Tibial nerve (tissue), 4 donors: ENCODE data around the gene NEDD4L. TPM values are rescaled to one million over a fixed set of nuclear protein-coding genes. Genes with fewer than 3 reads are reported as not detected.

Experiments used
- DNase-seq, 2 donors: peaks; one replicate each; pipeline ENCODE4 v3.0.0-alpha.2; 2019; ENCODE audit warnings: low spot score in 2 of 2
- H3K27ac ChIP-seq, 4 donors: fragments of 200-600 bp; sonication (generic) in 3 of 4; one replicate each; pipeline ENCODE4 v1.5.1; 2017 to 2019; ENCODE audit warnings: mild to moderate bottlenecking in 1 of 4
- H3K27me3 ChIP-seq, 2 donors: fragments of 200-600 bp; sonication (generic) in 1 of 2; one replicate each; pipeline versions ENCODE4 v1.5.1 to v1.6.0; 2017 to 2019
- H3K36me3 ChIP-seq, 3 donors: fragments of 200-600 bp; sonication (generic); one replicate each; pipeline ENCODE4 v1.5.1; 2018 to 2019
- H3K4me1 ChIP-seq, 4 donors: fragments of 200-600 bp; sonication (generic) in 3 of 4; one replicate each; pipeline ENCODE4 v1.5.1; 2017 to 2019
- H3K4me3 ChIP-seq, 4 donors: fragments of 200-600 bp; sonication (generic) in 3 of 4; one replicate each; pipeline ENCODE4 v1.5.1; 2017 to 2019; ENCODE audit warnings: mild to moderate bottlenecking in 1 of 4, moderate library complexity in 1 of 4
- H3K9me3 ChIP-seq, 4 donors: fragments of 200-600 bp; sonication (generic) in 3 of 4; one replicate each; pipeline ENCODE4 v1.5.1; 2017 to 2019
- EP300 ChIP-seq, 2 donors: sonication (generic); formaldehyde crosslinking; IDR thresholded peaks; one replicate each; pipeline ENCODE4 v1.6.1; 2017; ENCODE audit warnings: antibody characterized with exemption in 2 of 2, mild to moderate bottlenecking in 1 of 2
- POLR2A ChIP-seq, 2 donors: fragments of 450-650 bp; IDR thresholded peaks; one replicate each; pipeline ENCODE4 v1.6.1; 2017; ENCODE audit warnings: antibody characterized with exemption in 2 of 2, mild to moderate bottlenecking in 2 of 2, moderate library complexity in 2 of 2
- WGBS, 2 donors: methylation state at CpG; one replicate each; pipeline ENCODE4 v1.1.5; 2018; 5-methylcytosine and 5-hydroxymethylcytosine counted together
- total RNA-seq, 4 donors: library from RNA; depleted of rRNA; stranded (reverse); fragments of >200 nt; gene quantifications; one replicate each; pipeline ENCODE4 v1.1.0, GENCODE V29; 2016
- TF ChIP-seq, protein P1 (sequence below), 5 experiments: fragments of 200-600 bp in 3 of 5; fragments of 450-650 bp in 2 of 5; sonication (generic) in 3 of 5; IDR thresholded peaks; one replicate each; pipeline ENCODE4 v1.5.1; 2016 to 2019; ENCODE audit warnings: antibody characterized with exemption in 5 of 5, mild to moderate bottlenecking in 3 of 5, moderate library complexity in 2 of 5

Gene NEDD4L
- total RNA-seq, 4 donors from 2014 or later: 15.3 to 59.9 (median 26.8) TPM

DNA sequence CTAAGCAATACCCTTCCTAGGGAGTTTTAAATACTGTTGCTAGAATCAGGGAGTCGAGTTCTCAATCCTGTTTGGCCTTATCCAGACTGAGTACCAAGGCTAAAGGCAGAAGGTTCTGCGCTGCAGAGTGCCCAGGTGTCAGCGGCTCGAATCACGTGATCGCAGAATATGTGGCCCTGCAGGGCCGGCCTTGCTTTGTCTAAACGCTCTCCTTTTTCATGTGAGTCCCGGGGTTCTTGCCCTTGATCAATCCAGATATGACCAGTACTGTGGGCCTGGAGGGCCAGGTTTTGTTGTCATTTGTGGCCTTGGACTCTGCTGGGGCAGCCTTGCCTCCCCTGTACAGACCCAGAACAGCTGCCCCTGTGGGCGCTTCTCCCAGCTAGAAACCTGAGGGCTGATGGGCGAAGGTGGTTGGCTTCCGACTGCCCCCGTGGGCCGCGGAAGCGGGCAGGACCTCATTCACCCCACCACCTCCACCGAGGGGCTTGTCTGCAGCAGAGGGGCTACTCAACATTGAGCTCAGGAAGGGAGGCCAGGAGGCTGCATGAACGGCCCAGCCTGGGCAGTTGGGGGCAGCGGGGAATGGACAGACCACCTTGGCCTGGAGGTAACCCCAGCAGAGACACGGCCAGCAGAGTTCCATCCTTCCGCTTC is 359.9 kb downstream of the NEDD4L start:
- no peak overlapping the region for H3K27ac ChIP-seq
- H3K9me3 ChIP-seq: no peaks in the 10 kb centered on the region
- no peaks in the 10 kb centered on the region for H3K27me3 ChIP-seq
- H3K4me3 ChIP-seq: no peak overlapping the region
- no peak for DNase-seq
- 88 to 93% methylated on average over 13 to 20 of the region's 21 CpGs for WGBS, 2 donors
- H3K36me3 ChIP-seq: no peaks in the 10 kb centered on the region
- peaks cover 0 to 18% (median 0%) of the 10 kb centered on the region in 4 donors for H3K4me1 ChIP-seq
- TF ChIP-seq, protein P1, sequence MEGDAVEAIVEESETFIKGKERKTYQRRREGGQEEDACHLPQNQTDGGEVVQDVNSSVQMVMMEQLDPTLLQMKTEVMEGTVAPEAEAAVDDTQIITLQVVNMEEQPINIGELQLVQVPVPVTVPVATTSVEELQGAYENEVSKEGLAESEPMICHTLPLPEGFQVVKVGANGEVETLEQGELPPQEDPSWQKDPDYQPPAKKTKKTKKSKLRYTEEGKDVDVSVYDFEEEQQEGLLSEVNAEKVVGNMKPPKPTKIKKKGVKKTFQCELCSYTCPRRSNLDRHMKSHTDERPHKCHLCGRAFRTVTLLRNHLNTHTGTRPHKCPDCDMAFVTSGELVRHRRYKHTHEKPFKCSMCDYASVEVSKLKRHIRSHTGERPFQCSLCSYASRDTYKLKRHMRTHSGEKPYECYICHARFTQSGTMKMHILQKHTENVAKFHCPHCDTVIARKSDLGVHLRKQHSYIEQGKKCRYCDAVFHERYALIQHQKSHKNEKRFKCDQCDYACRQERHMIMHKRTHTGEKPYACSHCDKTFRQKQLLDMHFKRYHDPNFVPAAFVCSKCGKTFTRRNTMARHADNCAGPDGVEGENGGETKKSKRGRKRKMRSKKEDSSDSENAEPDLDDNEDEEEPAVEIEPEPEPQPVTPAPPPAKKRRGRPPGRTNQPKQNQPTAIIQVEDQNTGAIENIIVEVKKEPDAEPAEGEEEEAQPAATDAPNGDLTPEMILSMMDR (IDR thresholded peaks at IDR 0.05): no peak
- no peak for TF ChIP-seq POLR2A (IDR thresholded peaks at IDR 0.05)
- no peak for TF ChIP-seq EP300 (IDR thresholded peaks at IDR 0.05)

DNA sequence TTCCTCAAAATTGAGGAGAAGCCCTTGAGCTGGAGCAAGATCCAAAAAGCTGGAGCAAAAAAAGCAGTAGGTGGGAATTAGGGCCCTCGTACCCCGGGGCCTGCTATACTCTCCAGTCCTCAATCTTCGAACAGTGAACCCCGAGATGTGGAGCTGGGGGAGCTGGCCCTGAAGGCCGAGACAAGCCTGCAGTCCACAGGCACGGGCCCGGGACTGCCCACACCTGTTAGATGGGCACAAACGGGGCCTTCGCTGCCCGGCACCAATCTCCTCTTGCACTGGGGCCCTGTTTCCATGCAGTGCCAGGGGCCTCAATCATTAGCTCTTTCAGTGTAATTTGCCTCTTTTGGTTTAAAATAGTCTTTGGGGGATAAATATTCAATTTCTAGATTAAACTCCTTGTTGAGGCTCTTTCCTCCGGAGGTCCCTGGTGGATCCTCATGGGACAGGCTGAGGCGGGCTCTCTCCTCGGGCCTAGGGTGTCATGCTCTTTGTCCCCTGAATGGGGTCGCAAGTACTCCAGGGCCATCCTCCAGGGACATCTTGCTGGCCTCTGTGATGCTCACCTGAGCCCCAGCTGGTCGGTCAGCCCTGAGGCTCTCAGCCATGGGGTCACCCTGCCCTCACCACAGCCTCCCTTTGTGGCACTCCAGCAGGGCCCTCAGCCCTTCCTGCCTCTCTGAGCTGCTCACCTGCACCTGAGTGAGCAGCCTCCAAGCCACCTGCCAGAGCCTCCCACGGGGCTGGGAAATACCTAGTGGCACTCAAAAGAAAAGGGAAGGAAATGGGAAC is 361.3 kb downstream of the NEDD4L start:
- Histone ChIP-seq H3K27ac (no peak overlapping the region), H3K27me3 (no peaks in the 10 kb centered on the region), H3K9me3 (no peaks in the 10 kb centered on the region), H3K36me3 (no peaks in the 10 kb centered on the region), H3K4me1 (peaks cover 0 to 18% (median 0%) of the 10 kb centered on the region in 4 donors), H3K4me3 (no peak overlapping the region)
- TF ChIP-seq POLR2A (IDR thresholded peaks at IDR 0.05): no peak
- no peak for TF ChIP-seq EP300 (IDR thresholded peaks at IDR 0.05)
- TF ChIP-seq, protein P1 (IDR thresholded peaks at IDR 0.05): no peak
- WGBS, 2 donors: 89 to 91% methylated on average over 15 to 16 of the region's 16 CpGs
- no peak for DNase-seq

DNA sequence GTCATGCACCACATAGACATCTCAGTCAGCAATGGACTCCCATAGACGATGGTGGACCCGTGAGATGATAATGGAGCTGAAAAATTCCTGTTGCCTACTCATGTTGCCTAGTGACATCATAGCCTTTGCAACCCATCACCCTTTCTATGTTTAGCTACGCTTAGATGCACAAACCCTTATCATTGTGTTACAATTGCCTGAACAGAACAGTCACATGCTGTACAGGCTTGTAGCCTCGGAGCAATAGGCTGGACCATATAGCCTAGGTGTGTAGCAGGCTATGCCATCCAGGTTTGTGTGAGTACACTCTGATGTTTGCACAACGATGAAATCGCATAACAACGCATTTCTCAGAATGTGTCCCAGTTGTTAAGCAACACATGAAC is 363.2 kb downstream of the NEDD4L start:
- H3K4me1 ChIP-seq: peaks cover 0 to 14% (median 0%) of the 10 kb centered on the region in 4 donors
- H3K27me3 ChIP-seq: no peaks in the 10 kb centered on the region
- 73 to 74% methylated on average over 7 of the region's 7 CpGs for WGBS, 2 donors
- no peak overlapping the region for H3K4me3 ChIP-seq
- no peaks in the 10 kb centered on the region for H3K36me3 ChIP-seq
- H3K9me3 ChIP-seq: no peaks in the 10 kb centered on the region
- DNase-seq: no peak
- no peak overlapping the region for H3K27ac ChIP-seq
- TF ChIP-seq POLR2A (IDR thresholded peaks at IDR 0.05): no peak

DNA sequence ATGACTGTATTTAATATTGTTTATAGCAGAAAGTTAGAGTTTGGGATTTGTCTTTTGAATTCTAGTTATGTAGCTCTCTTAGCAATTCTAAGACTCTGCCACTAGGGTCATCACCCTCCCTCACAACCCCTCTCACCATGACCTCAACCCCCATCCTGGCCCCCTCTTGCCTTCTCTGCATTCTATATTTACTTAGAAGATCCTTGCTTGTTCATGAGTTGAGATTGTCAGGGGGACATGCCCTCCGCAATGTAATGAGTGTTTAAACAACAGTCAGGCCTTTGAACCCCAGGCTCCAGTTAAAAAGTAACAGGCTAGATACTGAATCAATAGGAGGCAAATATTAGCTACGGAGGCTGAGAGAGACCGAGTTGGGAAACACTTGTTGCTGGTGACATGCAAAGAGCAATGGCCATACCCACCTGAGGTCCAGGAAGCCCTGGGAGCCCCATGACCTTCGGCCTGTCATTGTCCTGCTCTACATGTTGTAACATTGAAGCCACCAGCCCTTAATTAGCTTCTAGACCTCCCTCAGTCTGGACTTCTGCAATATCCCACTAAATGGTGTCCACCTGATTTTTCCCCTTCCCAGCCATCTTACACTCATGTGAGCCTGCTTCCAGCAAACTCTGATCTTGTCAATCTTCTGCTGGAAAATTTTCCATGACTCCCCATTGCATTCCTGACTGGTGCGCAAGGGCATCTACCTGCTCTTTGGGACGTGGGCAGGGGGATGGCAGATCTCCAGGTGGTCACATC is 363.8 kb downstream of the NEDD4L start:
- H3K27me3 ChIP-seq: no peaks in the 10 kb centered on the region
- DNase-seq: no peak
- 73 to 79% methylated on average over 6 of the region's 6 CpGs for WGBS, 2 donors

GRCh38 chr18:58408665-58409064 is 364.6 kb downstream of the NEDD4L start:
- DNase-seq: no peak
- H3K4me3 ChIP-seq: no peak overlapping the region
- H3K9me3 ChIP-seq: no peaks in the 10 kb centered on the region
- no peaks in the 10 kb centered on the region for H3K27me3 ChIP-seq
- 76 to 81% methylated on average over 4 of the region's 4 CpGs for WGBS, 2 donors
- H3K36me3 ChIP-seq: no peaks in the 10 kb centered on the region
- H3K4me1 ChIP-seq: peaks cover 0 to 5% (median 0%) of the 10 kb centered on the region in 4 donors
- no peak overlapping the region for H3K27ac ChIP-seq
- TF ChIP-seq EP300 (IDR thresholded peaks at IDR 0.05) (no peak), POLR2A (IDR thresholded peaks at IDR 0.05) (no peak)
- TF ChIP-seq, protein P1 (IDR thresholded peaks at IDR 0.05): no peak

More for the DNA sequence above, 363.8 kb downstream of the NEDD4L start:
- H3K9me3 ChIP-seq: no peaks in the 10 kb centered on the region
- no peaks in the 10 kb centered on the region for H3K36me3 ChIP-seq
- TF ChIP-seq EP300 (IDR thresholded peaks at IDR 0.05) (no peak), POLR2A (IDR thresholded peaks at IDR 0.05) (no peak)
- TF ChIP-seq, protein P1 (IDR thresholded peaks at IDR 0.05): no peak
- peaks cover 0 to 8% (median 0%) of the 10 kb centered on the region in 4 donors for H3K4me1 ChIP-seq
- no peak overlapping the region for H3K27ac ChIP-seq
- H3K4me3 ChIP-seq: no peak overlapping the region
